GM12878 (cell line): ENCODE data around the gene TMEM140. TPM values are rescaled to one million over a fixed set of nuclear protein-coding genes. Genes with fewer than 3 reads are reported as not detected.
A peak's percentile ranks its signal among the peaks of the same experiment; 100 is the strongest.

Experiments used
- ATAC-seq: fragments of 200-7000 bp; cut with Tn5 transposase; 3 replicates; pipeline ENCODE4 v1.9.1; 2020; ENCODE audit warnings: mild to moderate bottlenecking, moderate library complexity
- BruUV-seq: library from RNA; stranded (reverse); fragments of 400-500 nt; replicated peaks from 2 replicates; lab custom pipeline; 2021; lab: Mats Ljungman, UMichigan
- CTCF ChIA-PET: fragments of 300-600 bp; sonication (Branson Sonifier 250); formaldehyde crosslinking; extraction: SDS; loops from one replicate; lab custom pipeline; 2021; ENCODE audit warnings: inconsistent platforms; lab: Yijun Ruan, JAX
- POLR2A ChIA-PET: fragments of 350-600 bp; formaldehyde crosslinking; extraction: SDS; loops from one replicate; lab custom pipeline; 2021; ENCODE audit warnings: inconsistent platforms; lab: Charles Lee
- RAD21 ChIA-PET: fragments of 300-600 bp; sonication (Branson Sonifier 250); formaldehyde crosslinking; loops from one replicate; lab custom pipeline; 2023; ENCODE audit warnings: antibody characterized with exemption; ENCODE audit not compliant: unreplicated experiment; lab: Charles Lee
- SMC1A ChIA-PET: fragments of 300-600 bp; sonication (Branson Sonifier 250); formaldehyde crosslinking; loops from one replicate; lab custom pipeline; 2023; ENCODE audit not compliant: unreplicated experiment, uncharacterized antibody; lab: Charles Lee
- DNase-seq: peaks from one replicate; pipeline ENCODE4 v3.0.0-alpha.2; 2011; ENCODE audit warnings: low read depth, low spot score
- FAIRE-seq: peaks from 3 replicates; lab custom pipeline; 2011; peaks lifted over from hg19 to GRCh38; lab: Jason Lieb, UNC
- H2AFZ ChIP-seq: 2 replicates; pipeline ENCODE4 v1.6.0; 2011; ENCODE audit warnings: low read depth, low read length, control low read depth; ENCODE audit not compliant: control insufficient read depth
- H3K27ac ChIP-seq: 2 replicates; pipeline ENCODE4 v1.5.1; 2011; ENCODE audit warnings: control low read depth; ENCODE audit not compliant: control insufficient read depth, insufficient read depth
- H3K27me3 ChIP-seq, 2 experiments: replicated peaks in 1 of 2; 2 replicates each; pipeline versions ENCODE4 v1.6.0 to v1.6.1; 2011; ENCODE audit warnings: low read length in 1 of 2; ENCODE audit not compliant: control insufficient read depth in 2 of 2, insufficient read depth in 2 of 2
- H3K36me3 ChIP-seq, 2 experiments: 2 replicates each; pipeline ENCODE4 v1.5.1; 2011; ENCODE audit warnings: low read length in 1 of 2; ENCODE audit not compliant: control insufficient read depth in 2 of 2, insufficient read depth in 2 of 2
- H3K4me1 ChIP-seq: 2 replicates; pipeline ENCODE4 v1.6.1; 2011; ENCODE audit warnings: mild to moderate bottlenecking, low read length, moderate library complexity, mixed read lengths; ENCODE audit not compliant: control insufficient read depth, insufficient read depth
- H3K4me2 ChIP-seq: 2 replicates; pipeline ENCODE4 v1.6.0; 2011; ENCODE audit warnings: control low read depth; ENCODE audit not compliant: control insufficient read depth, insufficient read depth
- H3K4me3 ChIP-seq: fragments of 200-600 bp; sonication (generic); 2 replicates; pipeline ENCODE4 v1.5.1; 2016
- H3K79me2 ChIP-seq: 2 replicates; pipeline ENCODE4 v1.6.0; 2011; ENCODE audit warnings: low read length; ENCODE audit not compliant: control insufficient read depth, insufficient read depth
- H3K9ac ChIP-seq: 2 replicates; pipeline ENCODE4 v1.8.0; 2011; ENCODE audit warnings: low read length, control low read depth, mixed read lengths; ENCODE audit not compliant: control insufficient read depth, insufficient read depth
- H3K9me3 ChIP-seq: replicated peaks from 3 replicates; pipeline ENCODE4 v1.5.1; 2011; ENCODE audit warnings: mild to moderate bottlenecking, low read length; ENCODE audit not compliant: control insufficient read depth, insufficient read depth
- H4K20me1 ChIP-seq: 2 replicates; pipeline ENCODE4 v1.6.0; 2011; ENCODE audit not compliant: control insufficient read depth, insufficient read depth
- ASH2L ChIP-seq: fragments of 300-600, 200-600 bp; sonication (generic); IDR thresholded peaks from 2 replicates; pipeline ENCODE4 v1.6.1; 2017; ENCODE audit warnings: low read depth, mild to moderate bottlenecking, borderline replicate concordance
- ATF3 ChIP-seq: IDR thresholded peaks from 2 replicates; pipeline ENCODE4 v1.6.1; 2011; ENCODE audit warnings: low read depth, mild to moderate bottlenecking, low read length, moderate library complexity, borderline replicate concordance; ENCODE audit errors: extremely low read depth
- E2F4 ChIP-seq: IDR thresholded peaks from 2 replicates; pipeline ENCODE4 v1.6.1; 2012; ENCODE audit warnings: low read depth, low read length, improper control_type of control experiment
- GABPA ChIP-seq: IDR thresholded peaks from 2 replicates; pipeline ENCODE4 v1.6.1; 2014; ENCODE audit warnings: antibody characterized with exemption, low read depth, mild to moderate bottlenecking, inconsistent platforms
- KAT2A ChIP-seq: conservative IDR thresholded peaks from 2 replicates; pipeline ENCODE4 v1.6.1; 2011; ENCODE audit warnings: low read depth, low read length; ENCODE audit not compliant: control insufficient read depth
- MTA2 ChIP-seq: fragments of 450-650 bp; IDR thresholded peaks from 2 replicates; pipeline ENCODE4 v1.6.1; 2016; ENCODE audit warnings: low read depth, mild to moderate bottlenecking, moderate library complexity
- RAD51 ChIP-seq: fragments of 450-650 bp; IDR thresholded peaks from 2 replicates; pipeline ENCODE4 v1.6.1; 2016; ENCODE audit warnings: moderate library complexity, mild to moderate bottlenecking, inconsistent platforms
- REST ChIP-seq: IDR thresholded peaks from 2 replicates; pipeline ENCODE4 v1.6.1; 2012; ENCODE audit warnings: mild to moderate bottlenecking, low read depth, low read length
- STAT3 ChIP-seq: IDR thresholded peaks from 2 replicates; pipeline ENCODE4 v1.6.1; 2011; ENCODE audit warnings: low read depth, low read length, improper control_type of control experiment
- SUZ12 ChIP-seq: fragments of 200-600 bp; sonication (generic); IDR thresholded peaks from one replicate; pipeline ENCODE4 v1.6.1; 2018; ENCODE audit warnings: antibody characterized with exemption, mild to moderate bottlenecking; ENCODE audit not compliant: unreplicated experiment
- YBX1 ChIP-seq: fragments of 450-650 bp; IDR thresholded peaks from 2 replicates; pipeline ENCODE4 v1.6.1; 2016; ENCODE audit warnings: antibody characterized with exemption
- ZBTB4 ChIP-seq: fragments of 450-650 bp; formaldehyde crosslinking; IDR thresholded peaks from 2 replicates; pipeline ENCODE4 v1.4.0; 2022; ENCODE audit warnings: mild to moderate bottlenecking, moderate library complexity
- ZNF384 ChIP-seq: IDR thresholded peaks from 2 replicates; pipeline ENCODE4 v1.6.1; 2012; ENCODE audit warnings: low read depth, mild to moderate bottlenecking, low read length, improper control_type of control experiment, borderline replicate concordance
- WGBS: methylation state at CpG from one replicate; pipeline ENCODE4 v1.1.6; 2016; ENCODE audit warnings: low lambda C conversion rate; ENCODE audit not compliant: insufficient replicate concordance, insufficient coverage; ENCODE audit errors: missing lambda C conversion rate; 5-methylcytosine and 5-hydroxymethylcytosine counted together
- in situ Hi-C: fragments of 300-500 bp; cut with MboI; formaldehyde crosslinking; loops from 9 replicates; pipeline ENCODE4 v1.14.3; 2018; ENCODE audit warnings: mixed read lengths
- intact Hi-C: fragments of 100-400 bp; cut with micrococcal nuclease; formaldehyde crosslinking; loops from one replicate; pipeline ENCODE4 v1.14.2; 2022; ENCODE audit not compliant: unreplicated experiment
- polyA plus RNA-seq, 11 experiments: library from polyadenylated mRNA; depleted of rRNA in 4 of 11; unstranded in 6 of 11; stranded (reverse) in 5 of 11; fragments of >200 nt; fragmentation: Nextera tagmentation in 4 of 11; fragmentation: Illumina TruSeq in 1 of 11; extraction: Ambion mirVana in 4 of 11; extraction: Trizol in 1 of 11; gene quantifications; 1 replicate in 1 of 11; 2 replicates in 10 of 11; pipeline versions ENCODE4 v1.2.1 to v1.2.3, GENCODE V29; 2011 to 2016; ENCODE audit warnings: inconsistent platforms in 2 of 11, missing spikeins in 2 of 11, low read depth in 1 of 11
- total RNA-seq, 4 experiments: library from RNA; depleted of rRNA in 3 of 4; stranded (reverse); fragments of >200 nt in 3 of 4; fragmentation: Illumina TruSeq in 1 of 4; extraction: Trizol in 1 of 4; gene quantifications; 2 replicates each; pipeline versions ENCODE4 v1.2.1 to v1.2.3, GENCODE V29; 2013 to 2021

The TMEM140 gene
- total and polyA plus RNA-seq, 10 of the 15 experiments (the other 5 are each of a cell fraction or from before 2014, with no cell fraction given), result 0.85 to 20.7 (median 3.3) TPM

GRCh38 chr7:135211179-135211945, 63.5 kb downstream of the TMEM140 start, which contains the start of gene WDR91:
TSS of gene WDR91 (minus strand) at chr7:135211526. CDS start at chr7:135211502, 24 bp downstream.
- no peaks in the 10 kb centered on the region for H4K20me1 ChIP-seq
- H3K79me2 ChIP-seq, result peaks cover 45% of the 10 kb centered on the region
- ATAC-seq (peak; percentile 83), FAIRE-seq (no peak), DNase-seq (peak; percentile 81)
- no peaks in the 10 kb centered on the region for H3K27me3 ChIP-seq
- peak within 1 kb of the TSS; percentile 99 for H3K4me3 ChIP-seq
- peaks cover 0 to 5% of the 10 kb centered on the region in 2 experiments; a peak in 1 of 4 replicates for H3K36me3 ChIP-seq
- peak within 1 kb of the TSS; percentile 99 for H3K4me2 ChIP-seq
- no TSS peak for BruUV-seq
- intact Hi-C loops, result no loop called here
- peak within 1 kb of the TSS; percentile 91 for H3K27ac ChIP-seq
- H3K9me3 ChIP-seq, result no peaks in the 10 kb centered on the region; the same call in 2 of the 3 replicates
- ChIA-PET SMC1A (interaction anchor here (1.1 to 10.8 kb wide), 10 partner anchors 8 to 225 kb away, joined by 4 to 251 read pairs (median 18); partner anchors contain the start of genes AGBL3 and CYREN), CTCF (interaction anchor here (1.0 to 10.4 kb wide), 7 partner anchors 9 to 223 kb away, joined by 3 to 109 read pairs (median 4); partner anchors contain the start of gene CYREN), RAD21 (interaction anchor here (0.7 to 11.2 kb wide), 15 partner anchors 9 to 224 kb away, joined by 3 to 230 read pairs (median 4); partner anchors contain the start of genes AGBL3 and CYREN), POLR2A (interaction anchor here (0.7 to 10.8 kb wide), 14 partner anchors 9 to 225 kb away, joined by 3 to 299 read pairs (median 6); partner anchors contain the start of genes AGBL3 and CYREN)
- H2AFZ ChIP-seq, result peak within 1 kb of the TSS; percentile 92
- H3K4me1 ChIP-seq, result peaks cover 39% of the 10 kb centered on the region
- peak within 1 kb of the TSS; percentile 92 for H3K9ac ChIP-seq
- in situ Hi-C loops, result no loop called here
- under 1% methylated on average over 37 of the region's 82 CpGs for WGBS
- no peak for TF ChIP-seq ATF3
- TF ChIP-seq STAT3, result no peak
- no peak for TF ChIP-seq RAD51
- TF ChIP-seq E2F4, result peak; percentile 64
- TF ChIP-seq ASH2L, result no peak
- no peak; the same call in 1 of the 2 replicates for TF ChIP-seq MTA2
- TF ChIP-seq GABPA, result no peak
- TF ChIP-seq KAT2A, result no peak
- TF ChIP-seq REST, result no peak; the same call in 1 of the 2 replicates
- no peak for TF ChIP-seq SUZ12
- TF ChIP-seq ZNF384, result no peak
- TF ChIP-seq ZBTB4 (CRISPR knock-in tag), result no peak
- no peak for TF ChIP-seq YBX1
